Skeletal muscle satellite cell (primary cell): ENCODE results near the gene AQP10.

Source experiments
- H3K27me3 ChIP-seq: 2 replicates; pipeline ENCODE4 v1.7.0; 2013; ENCODE audit warnings: low read length; ENCODE audit not compliant: control insufficient read depth, insufficient read depth
- H3K36me3 ChIP-seq: 2 replicates; pipeline ENCODE4 v1.7.0; 2013; ENCODE audit warnings: mild to moderate bottlenecking, control low read depth, low read length; ENCODE audit not compliant: insufficient read depth
- H3K4me1 ChIP-seq: 2 replicates; pipeline ENCODE4 v1.7.0; 2013; ENCODE audit warnings: low read length; ENCODE audit not compliant: control insufficient read depth, insufficient read depth
- H3K4me2 ChIP-seq: 2 replicates; pipeline ENCODE4 v1.7.0; 2013; ENCODE audit warnings: mild to moderate bottlenecking, low read length
- H3K4me3 ChIP-seq: 2 replicates; pipeline ENCODE4 v1.7.0; 2013; ENCODE audit warnings: low read length
- H3K9ac ChIP-seq: 2 replicates; pipeline ENCODE4 v1.7.0; 2013; ENCODE audit warnings: mild to moderate bottlenecking, low read depth, low read length, moderate library complexity
- H3K9me3 ChIP-seq: replicated peaks from 2 replicates; pipeline ENCODE4 v1.7.0; 2013; ENCODE audit warnings: mild to moderate bottlenecking, control low read depth, low read length

Gene AQP10

GRCh38 chr1:154324669-154325582 lies 4.0 kb downstream of the AQP10 start, which contains the start of gene ATP8B2:
Gene ATP8B2 (plus strand): TSS chr1:154325525. CDS start chr1:154328142, 2,617 bp downstream.
- Histone ChIP-seq H3K27me3 (peaks cover 29% of the 10 kb centered on the region), H3K4me3 (peak within 1 kb of the TSS; percentile 78), H3K9ac (peak within 1 kb of the TSS; percentile 87)

GRCh38 chr1:154325583-154326545 lies 5.0 kb downstream of the AQP10 start:
- Histone ChIP-seq H3K27me3 (peaks cover 25% of the 10 kb centered on the region), H3K9ac (peak overlapping the region; percentile 87), H3K4me2 (peak overlapping the region; percentile 88), H3K36me3 (peaks cover 6% of the 10 kb centered on the region), H3K4me1 (peaks cover 33% of the 10 kb centered on the region), H3K9me3 (no peaks in the 10 kb centered on the region), H3K4me3 (peak overlapping the region; percentile 78)

More at GRCh38 chr1:154324669-154325582, 4.0 kb downstream of the AQP10 start, which contains the start of gene ATP8B2:
- H3K4me2 ChIP-seq, result peak within 1 kb of the TSS; percentile 99
- no peaks in the 10 kb centered on the region for H3K36me3 ChIP-seq
- peaks cover 33% of the 10 kb centered on the region for H3K4me1 ChIP-seq
- no peaks in the 10 kb centered on the region for H3K9me3 ChIP-seq

- Histone ChIP-seq H3K36me3 (peaks cover 15% of the 10 kb centered on the region), H3K27me3 (peaks cover 21% of the 10 kb centered on the region), H3K4me2 (peak overlapping the region; percentile 88), H3K9me3 (no peaks in the 10 kb centered on the region), H3K4me1 (peaks cover 33% of the 10 kb centered on the region), H3K4me3 (peak overlapping the region; percentile 78), H3K9ac (peak overlapping the region; percentile 87)
These were observed 5.9 kb downstream of the AQP10 start for GRCh38 chr1:154326546-154327465.

GRCh38 chr1:154327466-154328317 lies 6.8 kb downstream of the AQP10 start:
- H3K36me3 ChIP-seq, result peaks cover 24% of the 10 kb centered on the region
- peak overlapping the region; percentile 34 for H3K9ac ChIP-seq
- H3K27me3 ChIP-seq, result peaks cover 13% of the 10 kb centered on the region

GRCh38 chr1:154328318-154329151 lies 7.6 kb downstream of the AQP10 start:
- Histone ChIP-seq H3K36me3 (peaks cover 25% of the 10 kb centered on the region), H3K9me3 (no peaks in the 10 kb centered on the region), H3K9ac (peak overlapping the region; percentile 48), H3K27me3 (peaks cover 5% of the 10 kb centered on the region), H3K4me2 (peak overlapping the region; percentile 96), H3K4me1 (peaks cover 33% of the 10 kb centered on the region), H3K4me3 (peak overlapping the region; percentile 68)

More at GRCh38 chr1:154327466-154328317, 6.8 kb downstream of the AQP10 start:
- Histone ChIP-seq H3K4me2 (peak overlapping the region; percentile 96), H3K4me1 (peaks cover 33% of the 10 kb centered on the region), H3K4me3 (peak overlapping the region; percentile 68), H3K9me3 (no peaks in the 10 kb centered on the region)

GRCh38 chr1:154329152-154329521 lies 8.2 kb downstream of the AQP10 start:
- Histone ChIP-seq H3K4me3 (peak overlapping the region; percentile 68), H3K4me2 (peak overlapping the region; percentile 96), H3K4me1 (peaks cover 37% of the 10 kb centered on the region), H3K9ac (peak overlapping the region; percentile 48), H3K27me3 (no peaks in the 10 kb centered on the region), H3K9me3 (no peaks in the 10 kb centered on the region), H3K36me3 (peaks cover 28% of the 10 kb centered on the region)

GRCh38 chr1:154329551-154330131 lies 8.7 kb downstream of the AQP10 start:
- no peak overlapping the region for H3K4me2 ChIP-seq
- H3K4me1 ChIP-seq, result peaks cover 40% of the 10 kb centered on the region
- peaks cover 33% of the 10 kb centered on the region for H3K36me3 ChIP-seq
- no peaks in the 10 kb centered on the region for H3K9me3 ChIP-seq
- no peak overlapping the region for H3K9ac ChIP-seq
- H3K27me3 ChIP-seq, result no peaks in the 10 kb centered on the region
- H3K4me3 ChIP-seq, result no peak overlapping the region

GRCh38 chr1:154330669-154331068 lies 9.8 kb downstream of the AQP10 start:
- Histone ChIP-seq H3K9ac (no peak overlapping the region), H3K27me3 (no peaks in the 10 kb centered on the region), H3K9me3 (no peaks in the 10 kb centered on the region), H3K36me3 (peaks cover 41% of the 10 kb centered on the region), H3K4me2 (no peak overlapping the region), H3K4me3 (no peak overlapping the region), H3K4me1 (peaks cover 47% of the 10 kb centered on the region)
